ENCODE measurements around the gene CRAMP1.
"Not testable (repeated sequence)": the region's sequence is repeated elsewhere in the genome, so short reads cannot be mapped to it uniquely, and the experiment has no call there.

Gene CRAMP1

GRCh38 chr16:1708083-1708767 is 96.1 kb downstream of the CRAMP1 start:
- Histone ChIP-seq H3K36me3 (ENCODE audit: insufficient read depth, low read length) (no peaks in the 10 kb centered on the region), H3K27me3 (ENCODE audit: insufficient read depth, low read length) (no peaks in the 10 kb centered on the region), H2AFZ (ENCODE audit: low read depth, low read length) (no peak overlapping the region), H3K4me1 (ENCODE audit: insufficient read depth, low read length) (peaks cover 21% of the 10 kb centered on the region), H3K4me3 (ENCODE audit: low read length) (peak overlapping the region; percentile 94), H3K9me3 (ENCODE audit: low read length) (no peaks in the 10 kb centered on the region)

- H3K4me1 ChIP-seq (ENCODE audit: insufficient read depth, low read length) = peaks cover 21% of the 10 kb centered on the region
- H2AFZ ChIP-seq (ENCODE audit: low read depth, low read length) = no peak overlapping the region
- no peaks in the 10 kb centered on the region for H3K36me3 ChIP-seq (ENCODE audit: insufficient read depth, low read length)
- H3K27me3 ChIP-seq (ENCODE audit: insufficient read depth, low read length) = no peaks in the 10 kb centered on the region
- no peaks in the 10 kb centered on the region for H3K9me3 ChIP-seq (ENCODE audit: low read length)
- H3K4me3 ChIP-seq (ENCODE audit: low read length) = no peak overlapping the region
Observed at GRCh38 chr16:1708768-1709180, 96.6 kb downstream of the CRAMP1 start.

- H3K27me3 ChIP-seq (ENCODE audit: insufficient read depth, low read length) = no peaks in the 10 kb centered on the region
- no peak overlapping the region for H3K4me3 ChIP-seq (ENCODE audit: low read length)
- H2AFZ ChIP-seq (ENCODE audit: low read depth, low read length) = no peak overlapping the region
Observed at GRCh38 chr16:1709356-1709755, 97.2 kb downstream of the CRAMP1 start.

GRCh38 chr16:1710811-1711507 is 98.8 kb downstream of the CRAMP1 start:
- Histone ChIP-seq H3K4me3 (ENCODE audit: low read length) (no peak overlapping the region), H3K36me3 (ENCODE audit: insufficient read depth, low read length) (peaks cover 2% of the 10 kb centered on the region), H3K9me3 (ENCODE audit: low read length) (no peaks in the 10 kb centered on the region), H3K27me3 (ENCODE audit: insufficient read depth, low read length) (no peaks in the 10 kb centered on the region), H3K4me1 (ENCODE audit: insufficient read depth, low read length) (peaks cover 16% of the 10 kb centered on the region), H2AFZ (ENCODE audit: low read depth, low read length) (no peak overlapping the region)

More at GRCh38 chr16:1709356-1709755, 97.2 kb downstream of the CRAMP1 start:
- H3K4me1 ChIP-seq (ENCODE audit: insufficient read depth, low read length) = peaks cover 21% of the 10 kb centered on the region
- H3K36me3 ChIP-seq (ENCODE audit: insufficient read depth, low read length) = peaks cover 2% of the 10 kb centered on the region
- no peaks in the 10 kb centered on the region for H3K9me3 ChIP-seq (ENCODE audit: low read length)

- Histone ChIP-seq H3K4me3 (ENCODE audit: low read length) (no peak overlapping the region), H2AFZ (ENCODE audit: low read depth, low read length) (no peak overlapping the region), H3K36me3 (ENCODE audit: insufficient read depth, low read length) (peaks cover 2% of the 10 kb centered on the region), H3K9me3 (ENCODE audit: low read length) (no peaks in the 10 kb centered on the region), H3K4me1 (ENCODE audit: insufficient read depth, low read length) (peaks cover 7% of the 10 kb centered on the region), H3K27me3 (ENCODE audit: insufficient read depth, low read length) (no peaks in the 10 kb centered on the region)
Observed at GRCh38 chr16:1712791-1713261, 100.7 kb downstream of the CRAMP1 start.

GRCh38 chr16:1713331-1713730 is 101.2 kb downstream of the CRAMP1 start:
- no peak overlapping the region for H3K4me3 ChIP-seq (ENCODE audit: low read length)
- H3K36me3 ChIP-seq (ENCODE audit: insufficient read depth, low read length) = peaks cover 2% of the 10 kb centered on the region
- H2AFZ ChIP-seq (ENCODE audit: low read depth, low read length) = no peak overlapping the region
- H3K4me1 ChIP-seq (ENCODE audit: insufficient read depth, low read length) = peaks cover 2% of the 10 kb centered on the region
- no peaks in the 10 kb centered on the region for H3K27me3 ChIP-seq (ENCODE audit: insufficient read depth, low read length)
- no peaks in the 10 kb centered on the region for H3K9me3 ChIP-seq (ENCODE audit: low read length)

GRCh38 chr16:1713933-1714332 is 101.8 kb downstream of the CRAMP1 start:
- Histone ChIP-seq H3K4me3 (ENCODE audit: low read length) (no peak overlapping the region), H3K9me3 (ENCODE audit: low read length) (no peaks in the 10 kb centered on the region), H3K27me3 (ENCODE audit: insufficient read depth, low read length) (no peaks in the 10 kb centered on the region), H2AFZ (ENCODE audit: low read depth, low read length) (no peak overlapping the region), H3K36me3 (ENCODE audit: insufficient read depth, low read length) (peaks cover 2% of the 10 kb centered on the region), H3K4me1 (ENCODE audit: insufficient read depth, low read length) (no peaks in the 10 kb centered on the region)

GRCh38 chr16:1715220-1715619 is 103.1 kb downstream of the CRAMP1 start:
- no peak overlapping the region for H3K4me3 ChIP-seq (ENCODE audit: low read length)
- H3K4me1 ChIP-seq (ENCODE audit: insufficient read depth, low read length) = no peaks in the 10 kb centered on the region
- H3K9me3 ChIP-seq (ENCODE audit: low read length) = no peaks in the 10 kb centered on the region
- H2AFZ ChIP-seq (ENCODE audit: low read depth, low read length) = no peak overlapping the region
- no peaks in the 10 kb centered on the region for H3K27me3 ChIP-seq (ENCODE audit: insufficient read depth, low read length)
- peaks cover 2% of the 10 kb centered on the region for H3K36me3 ChIP-seq (ENCODE audit: insufficient read depth, low read length)

- not testable (repeated sequence) for H3K36me3 ChIP-seq (ENCODE audit: insufficient read depth, low read length); H3K4me3 ChIP-seq (ENCODE audit: low read length); H2AFZ ChIP-seq (ENCODE audit: low read depth, low read length); H3K27me3 ChIP-seq (ENCODE audit: insufficient read depth, low read length); H3K4me1 ChIP-seq (ENCODE audit: insufficient read depth, low read length); H3K9me3 ChIP-seq (ENCODE audit: low read length)
Observed at GRCh38 chr16:1718236-1718635, 106.1 kb downstream of the CRAMP1 start.

- not testable (repeated sequence) for H3K4me1 ChIP-seq (ENCODE audit: insufficient read depth, low read length); H2AFZ ChIP-seq (ENCODE audit: low read depth, low read length); H3K9me3 ChIP-seq (ENCODE audit: low read length); H3K27me3 ChIP-seq (ENCODE audit: insufficient read depth, low read length); H3K36me3 ChIP-seq (ENCODE audit: insufficient read depth, low read length); H3K4me3 ChIP-seq (ENCODE audit: low read length)
Observed at GRCh38 chr16:1719559-1720229, 107.5 kb downstream of the CRAMP1 start.

GRCh38 chr16:1721372-1721771 is 109.2 kb downstream of the CRAMP1 start:
- no peaks in the 10 kb centered on the region for H3K9me3 ChIP-seq (ENCODE audit: low read length)
- peaks cover 14% of the 10 kb centered on the region for H3K36me3 ChIP-seq (ENCODE audit: insufficient read depth, low read length)
- no peaks in the 10 kb centered on the region for H3K4me1 ChIP-seq (ENCODE audit: insufficient read depth, low read length)
- H3K27me3 ChIP-seq (ENCODE audit: insufficient read depth, low read length) = no peaks in the 10 kb centered on the region
- H3K4me3 ChIP-seq (ENCODE audit: low read length) = no peak overlapping the region
- no peak overlapping the region for H2AFZ ChIP-seq (ENCODE audit: low read depth, low read length)

GRCh38 chr16:1723450-1724147 is 111.4 kb downstream of the CRAMP1 start:
- Histone ChIP-seq H3K4me1 (ENCODE audit: insufficient read depth, low read length) (no peaks in the 10 kb centered on the region), H2AFZ (ENCODE audit: low read depth, low read length) (no peak overlapping the region), H3K4me3 (ENCODE audit: low read length) (no peak overlapping the region), H3K36me3 (ENCODE audit: insufficient read depth, low read length) (peaks cover 35% of the 10 kb centered on the region), H3K27me3 (ENCODE audit: insufficient read depth, low read length) (no peaks in the 10 kb centered on the region), H3K9me3 (ENCODE audit: low read length) (no peaks in the 10 kb centered on the region)

GRCh38 chr16:1724491-1724890 is 112.3 kb downstream of the CRAMP1 start:
- Histone ChIP-seq H3K36me3 (ENCODE audit: insufficient read depth, low read length) (peaks cover 44% of the 10 kb centered on the region), H3K4me1 (ENCODE audit: insufficient read depth, low read length) (no peaks in the 10 kb centered on the region)

More at GRCh38 chr16:1724491-1724890, 112.3 kb downstream of the CRAMP1 start:
- no peak overlapping the region for H2AFZ ChIP-seq (ENCODE audit: low read depth, low read length)
- no peaks in the 10 kb centered on the region for H3K9me3 ChIP-seq (ENCODE audit: low read length)
- H3K27me3 ChIP-seq (ENCODE audit: insufficient read depth, low read length) = no peaks in the 10 kb centered on the region
- no peak overlapping the region for H3K4me3 ChIP-seq (ENCODE audit: low read length)

Data from neuron (in vitro differentiated cells).